Measurements from ENCODE around the gene RPS15A. TPM values are rescaled to one million over a fixed set of nuclear protein-coding genes. Genes with fewer than 3 reads are reported as not detected.

Gene RPS15A
- 2,615 and 2,871 TPM in 2 replicates for total RNA-seq

GRCh38 chr16:18789850-18790706 lies at the start of gene RPS15A:
TSS of gene RPS15A (minus strand) at chr16:18790334. CDS start at chr16:18789113, 1,221 bp downstream.

GRCh38 chr16:18801145-18801972 lies 11.2 kb upstream of the RPS15A start, which contains the start of gene ARL6IP1:
TSS of gene ARL6IP1 (minus strand) at chr16:18801549. CDS start at chr16:18801466, 83 bp downstream.

Other genes starting within 250 kb of the RPS15A start
- gene NOMO2, start 228.2 kb downstream of the RPS15A start, total RNA-seq = 151 and 157 TPM in 2 replicates
- 287 and 331 TPM in 2 replicates for gene ARL6IP1, start 11.2 kb upstream of the RPS15A start, total RNA-seq
- 20.8 and 36.4 TPM in 2 replicates for gene SMG1, start 136.1 kb upstream of the RPS15A start, total RNA-seq
- gene TMC7, start 193.6 kb upstream of the RPS15A start, total RNA-seq = 1.5 and 2.5 TPM in 2 replicates